GM23248 (cell line): Measurements from ENCODE around the gene MPP1. TPM values are rescaled to one million over a fixed set of nuclear protein-coding genes. Genes with fewer than 3 reads are reported as not detected.

Source experiments
- DNase-seq: peaks from one replicate; pipeline ENCODE4 v3.0.0-alpha.2; 2015
- H2AFZ ChIP-seq: fragments of 200-600 bp; sonication (generic); 2 replicates; pipeline ENCODE4 v1.6.1; 2016; ENCODE audit warnings: antibody characterized with exemption
- H3F3A ChIP-seq: fragments of 200-600 bp; sonication (generic); 2 replicates; pipeline ENCODE4 v1.6.1; 2016; ENCODE audit warnings: mild to moderate bottlenecking, antibody characterized with exemption, mixed run types; ENCODE audit not compliant: insufficient read depth
- H3K27ac ChIP-seq: fragments of 200-600 bp; sonication (generic); 2 replicates; pipeline ENCODE4 v1.5.1; 2016; ENCODE audit warnings: mild to moderate bottlenecking
- H3K27me3 ChIP-seq: fragments of 200-600 bp; sonication (generic); replicated peaks from 2 replicates; pipeline ENCODE4 v1.6.1; 2016; ENCODE audit warnings: mild to moderate bottlenecking; ENCODE audit not compliant: insufficient read depth
- H3K36me3 ChIP-seq: fragments of 200-600 bp; sonication (generic); 2 replicates; pipeline ENCODE4 v1.6.1; 2016; ENCODE audit warnings: low read depth, mild to moderate bottlenecking
- H3K4me1 ChIP-seq: fragments of 200-600 bp; sonication (generic); 2 replicates; pipeline ENCODE4 v1.6.1; 2016; ENCODE audit warnings: mild to moderate bottlenecking; ENCODE audit not compliant: insufficient read depth
- H3K4me2 ChIP-seq: fragments of 200-600 bp; sonication (generic); one replicate; pipeline ENCODE4 v1.6.1; 2016; ENCODE audit warnings: mild to moderate bottlenecking; ENCODE audit not compliant: unreplicated experiment
- H3K4me3 ChIP-seq: fragments of 200-600 bp; sonication (generic); 2 replicates; pipeline ENCODE4 v1.5.1; 2016; ENCODE audit warnings: mild to moderate bottlenecking
- H3K79me2 ChIP-seq: fragments of 200-600 bp; sonication (generic); 2 replicates; pipeline ENCODE4 v1.6.1; 2016; ENCODE audit warnings: mild to moderate bottlenecking; ENCODE audit not compliant: insufficient read depth
- H3K9ac ChIP-seq: fragments of 200-600 bp; sonication (generic); 2 replicates; pipeline ENCODE4 v1.6.1; 2016; ENCODE audit warnings: mild to moderate bottlenecking
- H3K9me2 ChIP-seq: fragments of 200-600 bp; sonication (generic); 2 replicates; pipeline ENCODE4 v1.6.1; 2016; ENCODE audit warnings: mixed run types, mild to moderate bottlenecking, moderate library complexity; ENCODE audit not compliant: insufficient read depth
- H3K9me3 ChIP-seq: fragments of 200-600 bp; sonication (generic); one replicate; pipeline ENCODE4 v1.6.1; 2017; ENCODE audit warnings: low read depth
- H4K20me1 ChIP-seq: fragments of 200-600 bp; sonication (generic); 2 replicates; pipeline ENCODE4 v1.6.0; 2016; ENCODE audit not compliant: insufficient read depth
- EZH2 ChIP-seq: fragments of 200-600 bp; sonication (generic); IDR thresholded peaks from 2 replicates; pipeline ENCODE4 v1.6.1; 2018; ENCODE audit warnings: antibody characterized with exemption, mild to moderate bottlenecking; ENCODE audit not compliant: insufficient read depth, poor library complexity, severe bottlenecking
- EZH2phosphoT487 ChIP-seq: fragments of 200-600 bp; sonication (generic); IDR thresholded peaks from 2 replicates; pipeline ENCODE4 v1.6.1; 2018; ENCODE audit warnings: antibody characterized with exemption, moderate library complexity, mild to moderate bottlenecking, low read depth; ENCODE audit not compliant: insufficient read depth
- WGBS, 2 experiments: methylation state at CpG; one replicate each; pipeline ENCODE4 v1.1.6; 2015 to 2017; ENCODE audit warnings: low lambda C conversion rate in 2 of 2, low coverage in 1 of 2; ENCODE audit errors: missing lambda C conversion rate in 2 of 2; 5-methylcytosine and 5-hydroxymethylcytosine counted together
- in situ Hi-C: fragments of 300-500 bp; cut with MboI; formaldehyde crosslinking; loops from 2 replicates; pipeline ENCODE4 v1.15.0; 2020
- polyA plus RNA-seq: library from polyadenylated mRNA; unstranded; fragments of >200 nt; fragmentation: Nextera tagmentation; extraction: Ambion mirVana; gene quantifications from 2 replicates; pipeline ENCODE4 v1.2.1, GENCODE V29; 2016
- total RNA-seq: library from RNA; depleted of rRNA; stranded (reverse); fragments of >200 nt; shearing (Covaris generic); gene quantifications from 2 replicates; pipeline ENCODE4 v1.2.3, GENCODE V29; 2014

Gene MPP1
- total and polyA plus RNA-seq, 2 experiments from 2014 or later = 16.6 to 22.7 TPM

DNA sequence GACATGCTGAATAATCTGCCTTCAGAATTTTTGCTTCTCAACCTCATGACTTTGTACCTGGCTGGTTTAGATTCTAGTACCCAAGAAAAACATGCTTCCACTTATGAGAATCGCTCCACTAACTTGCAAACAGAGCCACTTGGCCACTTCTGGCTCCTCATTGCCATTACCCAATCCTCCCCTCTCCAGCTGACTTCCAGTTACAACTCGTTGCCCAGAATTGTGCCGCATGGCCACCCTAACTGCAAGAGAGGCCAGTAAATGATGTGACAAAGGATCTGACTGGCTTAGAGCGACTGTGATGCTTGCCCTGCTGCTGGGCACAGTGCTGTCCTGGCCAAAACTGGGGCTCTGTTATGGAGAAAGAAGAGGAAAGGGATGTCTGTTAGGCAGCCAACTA lies 46.6 kb downstream of the MPP1 start:
- Histone ChIP-seq H3K9ac (no peak overlapping the region), H3K4me1 (0 out of 2 replicates have a peak, but pooled peaks cover 3% of the 10 kb centered on the region), H3K79me2 (peaks cover 7% of the 10 kb centered on the region), H3F3A (peaks cover 1% of the 10 kb centered on the region; the same call in 1 of the 2 replicates), H3K9me2 (no peaks in the 10 kb centered on the region), H3K4me2 (no peak overlapping the region), H3K27me3 (no peaks in the 10 kb centered on the region), H3K36me3 (no peaks in the 10 kb centered on the region), H3K27ac (no peak overlapping the region), H4K20me1 (no peaks in the 10 kb centered on the region), H3K4me3 (no peak overlapping the region), H3K9me3 (no peaks in the 10 kb centered on the region), H2AFZ (no peak overlapping the region)
- DNase-seq = no peak
- in situ Hi-C loops = no loop called here
- 69 to 77% methylated on average over 4 of the region's 4 CpGs for WGBS, 2 experiments
- TF ChIP-seq EZH2phosphoT487 (no peak), EZH2 (no peak)

DNA sequence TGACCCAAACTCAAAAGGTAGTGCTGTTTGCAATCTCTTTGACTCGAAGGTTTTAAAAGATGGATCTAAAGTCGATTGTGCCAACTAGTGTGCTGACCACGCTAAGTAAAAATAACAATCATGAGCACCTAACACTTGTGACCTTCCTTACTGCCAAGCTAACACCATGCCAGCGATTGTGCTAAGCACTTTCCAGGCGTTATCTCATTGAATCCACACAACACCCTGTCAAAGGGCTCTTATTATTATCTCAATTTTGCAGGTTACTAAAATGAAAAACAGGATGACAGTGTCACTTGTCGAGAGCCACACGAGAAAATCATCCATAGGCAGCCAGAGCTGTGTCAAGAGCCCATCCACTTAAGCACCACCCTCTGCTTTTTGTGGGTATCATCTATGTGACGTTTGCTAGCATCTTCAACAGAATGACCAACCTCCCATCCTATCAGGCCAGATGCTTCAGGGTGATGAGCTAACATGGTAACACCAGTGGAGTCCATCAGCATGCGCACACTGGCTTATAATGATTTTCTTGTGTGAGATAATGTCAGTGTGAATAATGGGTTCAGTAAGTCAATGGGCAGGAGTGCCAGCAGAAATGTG lies 53.5 kb downstream of the MPP1 start:
- Histone ChIP-seq H3K36me3 (no peaks in the 10 kb centered on the region), H3K9me3 (no peaks in the 10 kb centered on the region), H4K20me1 (no peaks in the 10 kb centered on the region), H3K4me2 (no peak overlapping the region), H3K9ac (no peak overlapping the region), H3K9me2 (no peaks in the 10 kb centered on the region), H3K27ac (no peak overlapping the region), H3K79me2 (no peaks in the 10 kb centered on the region), H3K4me3 (no peak overlapping the region), H2AFZ (no peak overlapping the region), H3K4me1 (no peaks in the 10 kb centered on the region), H3K27me3 (no peaks in the 10 kb centered on the region), H3F3A (peaks cover 12% of the 10 kb centered on the region)
- in situ Hi-C loops = no loop called here
- DNase-seq = no peak
- 80 to 86% methylated on average over 9 of the region's 9 CpGs for WGBS, 2 experiments
- TF ChIP-seq EZH2 (no peak), EZH2phosphoT487 (no peak)

DNA sequence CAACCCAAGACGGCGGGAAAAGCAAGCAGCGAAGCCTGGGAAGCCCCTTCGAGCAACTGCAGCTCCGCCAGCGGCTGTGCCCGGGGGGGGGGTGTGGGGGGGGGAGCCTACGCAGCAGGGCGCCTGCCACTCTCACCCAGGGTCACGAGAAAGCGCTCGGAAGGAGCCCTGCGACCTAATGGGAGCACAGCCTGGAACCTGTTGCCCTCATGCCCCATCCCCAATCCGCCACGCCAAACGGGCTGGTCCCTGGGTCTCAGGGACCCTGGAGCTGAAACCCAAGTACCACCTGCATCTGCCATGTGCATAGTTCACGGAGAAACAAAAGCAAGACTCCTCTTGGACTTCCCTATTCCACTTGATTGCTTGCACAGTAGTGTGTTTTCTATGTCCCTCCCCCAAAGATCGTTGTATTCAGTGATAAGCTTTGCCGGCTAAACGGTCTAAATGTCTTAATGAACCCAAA lies 54.0 kb downstream of the MPP1 start:
- no peak overlapping the region for H3K4me2 ChIP-seq
- no peaks in the 10 kb centered on the region for H3K9me3 ChIP-seq

DNA sequence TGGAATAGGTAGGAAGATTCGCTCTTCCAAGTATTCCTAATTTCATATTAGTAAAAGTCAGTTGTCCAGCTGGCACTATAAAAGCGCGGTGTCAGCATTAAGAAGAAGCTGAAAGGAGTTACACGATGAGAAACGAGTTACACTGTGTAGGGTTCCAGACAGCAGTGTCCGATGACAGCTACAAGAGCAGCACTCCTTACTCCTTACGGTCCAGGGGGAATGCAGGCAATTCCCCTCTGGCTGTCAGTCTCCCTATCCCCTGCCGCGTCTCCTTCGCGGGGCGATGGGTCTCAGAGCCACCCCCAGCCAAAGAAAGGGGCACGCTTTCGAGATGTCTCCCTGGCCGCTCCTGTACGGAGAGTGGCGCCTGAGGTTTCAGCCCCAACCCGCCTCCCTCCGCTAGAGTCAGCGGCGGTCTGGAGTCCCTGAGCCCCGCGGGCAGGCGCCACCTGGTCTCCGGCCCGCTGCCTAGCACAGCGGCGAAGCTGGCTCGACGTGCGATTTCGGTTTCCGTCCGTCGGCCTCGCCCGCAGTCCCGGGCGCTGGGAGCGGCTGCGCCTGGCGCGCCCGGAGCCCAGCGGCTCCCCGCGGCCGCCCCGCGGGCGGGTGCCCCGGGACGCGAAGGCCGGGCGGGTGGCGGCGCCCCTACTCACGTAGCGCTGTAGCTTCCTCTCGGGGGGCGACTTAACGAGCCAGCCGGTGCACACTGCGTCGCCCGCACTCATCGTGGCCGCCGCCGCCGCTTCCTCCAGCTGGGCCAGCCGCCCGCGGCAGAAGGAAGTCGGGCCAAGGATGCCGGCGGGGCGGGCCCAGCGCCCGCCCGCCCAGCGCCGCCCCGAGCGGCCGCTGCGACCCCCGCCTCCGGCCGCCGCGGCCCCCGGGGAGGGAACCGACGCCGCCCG lies 54.7 kb downstream of the MPP1 start, which contains the start of gene GAB3:
GAB3 (minus strand) TSS at position 777 of the 902 bp plus-strand sequence; CDS start at position 725, 52 bp downstream.
- Histone ChIP-seq H4K20me1 (no peaks in the 10 kb centered on the region), H3K4me2 (peak within 1 kb of the TSS; percentile 52), H3K9me2 (no peaks in the 10 kb centered on the region), H3K9ac (peak within 1 kb of the TSS; percentile 58), H3K9me3 (no peaks in the 10 kb centered on the region), H3F3A (peaks cover 12% of the 10 kb centered on the region), H3K36me3 (no peaks in the 10 kb centered on the region), H3K4me3 (peak within 1 kb of the TSS; percentile 68), H3K27me3 (no peaks in the 10 kb centered on the region), H3K4me1 (no peaks in the 10 kb centered on the region), H2AFZ (peak within 1 kb of the TSS; percentile 76), H3K27ac (no peak within 1 kb of the TSS), H3K79me2 (no peaks in the 10 kb centered on the region)
- in situ Hi-C loops = no loop called here
- peak; percentile 61 for DNase-seq
- WGBS, 2 experiments = 1 to 6% methylated on average over 17 to 44 of the region's 98 CpGs
- no peak for TF ChIP-seq EZH2
- no peak for TF ChIP-seq EZH2phosphoT487

More for the DNA sequence above, 54.0 kb downstream of the MPP1 start:
- Histone ChIP-seq H3F3A (peaks cover 12% of the 10 kb centered on the region), H3K79me2 (no peaks in the 10 kb centered on the region), H4K20me1 (no peaks in the 10 kb centered on the region), H3K36me3 (no peaks in the 10 kb centered on the region), H3K9ac (no peak overlapping the region), H3K27ac (no peak overlapping the region), H3K4me1 (no peaks in the 10 kb centered on the region), H2AFZ (no peak overlapping the region), H3K9me2 (no peaks in the 10 kb centered on the region), H3K27me3 (no peaks in the 10 kb centered on the region), H3K4me3 (no peak overlapping the region)
- DNase-seq = no peak
- TF ChIP-seq EZH2phosphoT487 (no peak), EZH2 (no peak)
- in situ Hi-C loops = no loop called here
- 62 to 69% methylated on average over 5 to 7 of the region's 20 CpGs for WGBS, 2 experiments
